HepG2 (cell line): ENCODE measurements around the gene MTUS2. TPM values are rescaled to one million over a fixed set of nuclear protein-coding genes. Genes with fewer than 3 reads are reported as not detected.

ENCODE experiments used
- ATAC-seq: fragments of 200-7000 bp; cut with Tn5 transposase; 3 replicates; pipeline ENCODE4 v1.9.1; 2020; ENCODE audit warnings: mild to moderate bottlenecking, moderate library complexity
- BruUV-seq: library from RNA; stranded (reverse); fragments of 400-500 nt; replicated peaks from 2 replicates; lab custom pipeline; 2021; lab: Mats Ljungman, UMichigan
- CTCF ChIA-PET: fragments of 300-600 bp; formaldehyde crosslinking; extraction: SDS; loops from one replicate; lab custom pipeline; 2021; ENCODE audit warnings: low total read pairs, inconsistent platforms, low intra/inter-chr PET ratio; lab: Yijun Ruan, JAX
- POLR2A ChIA-PET: fragments of 350-600 bp; sonication (Branson Sonifier 250); formaldehyde crosslinking; loops from one replicate; lab custom pipeline; 2020; ENCODE audit warnings: antibody characterized with exemption, inconsistent platforms; lab: Yijun Ruan, JAX
- DNase-seq: peaks from one replicate; pipeline ENCODE4 v3.0.0-alpha.2; 2015; ENCODE audit warnings: low spot score
- FAIRE-seq: peaks from 3 replicates; lab custom pipeline; 2011; peaks lifted over from hg19 to GRCh38; lab: Jason Lieb, UNC
- H2AFZ ChIP-seq: one replicate; pipeline ENCODE4 v1.6.1; 2011; ENCODE audit warnings: low read length, inconsistent platforms
- H3K27ac ChIP-seq: fragments of 300-600 bp; 3 replicates; pipeline ENCODE4 v1.8.0; 2011; ENCODE audit warnings: mixed run types, mild to moderate bottlenecking, mixed read lengths, low read length, inconsistent platforms; ENCODE audit not compliant: insufficient read depth; ENCODE audit errors: extremely low read length
- H3K27me3 ChIP-seq, 2 experiments: fragments of 200-600 bp in 1 of 2; 2 replicates in 1 of 2; 3 replicates in 1 of 2; pipeline versions ENCODE4 v1.6.0 to v1.8.0; 2011; ENCODE audit warnings: low read length in 2 of 2, mild to moderate bottlenecking in 2 of 2, moderate library complexity in 2 of 2, inconsistent platforms in 1 of 2; ENCODE audit not compliant: insufficient read depth in 2 of 2, control insufficient read depth in 1 of 2
- H3K36me3 ChIP-seq, 2 experiments: fragments of 200-600 bp in 1 of 2; replicated peaks in 1 of 2; 2 replicates in 1 of 2; 3 replicates in 1 of 2; pipeline versions ENCODE4 v1.5.1 to v1.8.0; 2011; ENCODE audit warnings: low read length in 2 of 2, inconsistent platforms in 1 of 2; ENCODE audit not compliant: insufficient read depth in 2 of 2, control insufficient read depth in 1 of 2
- H3K4me1 ChIP-seq: 2 replicates; pipeline ENCODE4 v1.5.1; 2012; ENCODE audit warnings: low read length, inconsistent platforms; ENCODE audit not compliant: insufficient read depth
- H3K4me2 ChIP-seq: 2 replicates; pipeline ENCODE4 v1.6.0; 2011; ENCODE audit warnings: low read depth, low read length, inconsistent platforms
- H3K4me3 ChIP-seq, 3 experiments: fragments of 200-600 bp in 1 of 3; sonication (generic), shearing (Covaris generic) in 1 of 3; replicated peaks in 1 of 3; 2 replicates each; pipeline ENCODE4 v1.5.1; 2011 to 2016; ENCODE audit warnings: low read length in 3 of 3, inconsistent platforms in 2 of 3, low read depth in 2 of 3, mild to moderate bottlenecking in 2 of 3, control low read depth in 1 of 3, mixed read lengths in 1 of 3; ENCODE audit not compliant: insufficient read depth in 1 of 3
- H3K79me2 ChIP-seq: one replicate; pipeline ENCODE4 v1.6.1; 2011; ENCODE audit warnings: low read length, inconsistent platforms; ENCODE audit not compliant: insufficient read depth
- H3K9ac ChIP-seq: 2 replicates; pipeline ENCODE4 v1.6.0; 2011; ENCODE audit warnings: mild to moderate bottlenecking, low read depth, low read length, inconsistent platforms; ENCODE audit not compliant: insufficient read depth
- H3K9me3 ChIP-seq: 2 replicates; pipeline ENCODE4 v1.5.1; 2012; ENCODE audit warnings: mild to moderate bottlenecking, low read length
- H4K20me1 ChIP-seq: 2 replicates; pipeline ENCODE4 v1.6.0; 2011; ENCODE audit warnings: inconsistent platforms, mild to moderate bottlenecking, low read length, moderate library complexity; ENCODE audit not compliant: insufficient read depth
- ARHGAP35 ChIP-seq: sonication (generic); formaldehyde crosslinking; IDR thresholded peaks from 2 replicates; pipeline ENCODE4 v1.9.0; 2022; ENCODE audit warnings: mild to moderate bottlenecking, inconsistent platforms, moderate library complexity, missing genetic modification reagents, borderline replicate concordance
- BCL6 ChIP-seq: IDR thresholded peaks from 2 replicates; pipeline ENCODE4 v1.6.1; 2016; ENCODE audit warnings: missing genetic modification reagents, missing compliant biosample characterization
- BORCS8-MEF2B ChIP-seq: sonication (generic); formaldehyde crosslinking; IDR thresholded peaks from 2 replicates; pipeline ENCODE4 v1.8.0; 2022; ENCODE audit warnings: mild to moderate bottlenecking, missing genetic modification reagents
- LRRFIP1 ChIP-seq: sonication (generic); formaldehyde crosslinking; conservative IDR thresholded peaks from 2 replicates; pipeline ENCODE4 v1.4.0; 2020; ENCODE audit warnings: missing genetic modification reagents
- POLR2A ChIP-seq, 2 experiments: IDR thresholded peaks; 2 replicates each; pipeline ENCODE4 v1.6.1; 2011; ENCODE audit warnings: low read depth in 2 of 2, low read length in 2 of 2, mild to moderate bottlenecking in 1 of 2, moderate library complexity in 1 of 2; ENCODE audit not compliant: insufficient read depth in 1 of 2
- THAP9 ChIP-seq: sonication (generic); formaldehyde crosslinking; IDR thresholded peaks from 2 replicates; pipeline ENCODE4; 2020; ENCODE audit warnings: missing genetic modification reagents, mild to moderate bottlenecking, borderline replicate concordance
- ZBTB2 ChIP-seq: sonication (generic); formaldehyde crosslinking; IDR thresholded peaks from 2 replicates; pipeline ENCODE4 v1.8.0; 2022; ENCODE audit warnings: low read depth, missing genetic modification reagents
- WGBS: methylation state at CpG from one replicate; pipeline ENCODE4 v1.1.6; 2017; ENCODE audit warnings: low lambda C conversion rate; 5-methylcytosine and 5-hydroxymethylcytosine counted together
- in situ Hi-C: cut with HindIII; loops from 2 replicates; pipeline ENCODE4 v1.10.0; 2017; ENCODE audit warnings: low pct_unique_long_range_greater_than_20kb; ENCODE audit not compliant: extremely low pct_ligation_motif_present
- intact Hi-C: fragments of 100-400 bp; cut with micrococcal nuclease; formaldehyde crosslinking; loops from one replicate; pipeline ENCODE4 v1.10.0; 2022; ENCODE audit not compliant: unreplicated experiment
- polyA plus RNA-seq, 8 experiments: library from polyadenylated mRNA; depleted of rRNA in 3 of 8; stranded (reverse) in 7 of 8; unstranded in 1 of 8; fragments of >200 nt; fragmentation: Illumina TruSeq in 4 of 8; extraction: Trizol in 4 of 8; gene quantifications; 2 replicates each; pipeline versions ENCODE4 v1.2.1 to v1.2.3, GENCODE V29; 2011 to 2016; ENCODE audit warnings: low read depth in 4 of 8, missing spikeins in 1 of 8, mixed read lengths in 1 of 8; ENCODE audit not compliant: insufficient read depth in 1 of 8
- total RNA-seq, 5 experiments: library from RNA; depleted of rRNA; stranded (reverse); fragments of >200 nt; fragmentation: Illumina TruSeq; extraction: Trizol; gene quantifications; 2 replicates each; pipeline ENCODE4 v1.2.3, GENCODE V29; 2016; ENCODE audit warnings: low read depth in 1 of 5

MTUS2 gene
- total and polyA plus RNA-seq, 2 of the 13 experiments (the other 11 are each of a cell fraction or from before 2014, with no cell fraction given) = not detected

GRCh38 chr13:29050719-29051118, 230.6 kb downstream of the MTUS2 start:
- 13% methylated on average over 4 of the region's 4 CpGs for WGBS
- H3K4me1 ChIP-seq = no peaks in the 10 kb centered on the region
- no peak for FAIRE-seq
- intact Hi-C loops (no loop called here), in situ Hi-C loops (no loop called here)
- H3K27ac ChIP-seq = no peak overlapping the region
- BruUV-seq = no TSS peak
- no peak for TF ChIP-seq POLR2A (IDR thresholded peaks at IDR 0.05; ENCODE audit: insufficient read depth in 1 of 2, low read depth in 2 of 2, low read length in 2 of 2)
- no peak overlapping the region for H3K9ac ChIP-seq
- CTCF ChIA-PET = no interaction called here
- H3K79me2 ChIP-seq = no peaks in the 10 kb centered on the region
- POLR2A ChIA-PET = no interaction called here
- H3K4me3 ChIP-seq = no peak overlapping the region
- no peaks in the 10 kb centered on the region for H3K27me3 ChIP-seq
- no peak overlapping the region for H3K4me2 ChIP-seq
- H4K20me1 ChIP-seq = no peaks in the 10 kb centered on the region
- ATAC-seq = no peak
- H3K36me3 ChIP-seq = no peaks in the 10 kb centered on the region
- H3K9me3 ChIP-seq = peaks cover 98% of the 10 kb centered on the region
- H2AFZ ChIP-seq = no peak overlapping the region
- DNase-seq = no peak

- H3K9me3 ChIP-seq = peaks cover 93% of the 10 kb centered on the region
- H3K79me2 ChIP-seq = no peaks in the 10 kb centered on the region
- no peak overlapping the region for H3K27ac ChIP-seq
- H2AFZ ChIP-seq = no peak overlapping the region
- TF ChIP-seq BORCS8-MEF2B (CRISPR knock-in tag) (no peak), ZBTB2 (CRISPR knock-in tag) (no peak), BCL6 (CRISPR knock-in tag) (no peak), THAP9 (no peak), ARHGAP35 (CRISPR knock-in tag) (no peak), LRRFIP1 (CRISPR knock-in tag) (no peak)
- no peak overlapping the region for H3K4me2 ChIP-seq
- intact Hi-C loops (no loop called here), in situ Hi-C loops (no loop called here)
- no TSS peak for BruUV-seq
- no peaks in the 10 kb centered on the region for H3K4me1 ChIP-seq
- DNase-seq (no peak), FAIRE-seq (no peak), ATAC-seq (no peak)
- no peaks in the 10 kb centered on the region for H4K20me1 ChIP-seq
- POLR2A ChIA-PET = no interaction called here
- H3K9ac ChIP-seq = no peak overlapping the region
- no peaks in the 10 kb centered on the region for H3K27me3 ChIP-seq
- H3K4me3 ChIP-seq = no peak overlapping the region
- CTCF ChIA-PET = no interaction called here
- H3K36me3 ChIP-seq = no peaks in the 10 kb centered on the region
- WGBS = no CpG with 5 or more reads among the region's 2 CpGs
Measured at GRCh38 chr13:29059800-29060199, 239.7 kb downstream of the MTUS2 start.
